SU-DHL-6 (cell line): Measurements from ENCODE around the gene MAPK10.

Experiments used
- EZH2phosphoT487 ChIP-seq: fragments of 200-600 bp; sonication (generic), shearing (Covaris generic); conservative IDR thresholded peaks from 2 replicates; pipeline ENCODE4 v1.6.1; 2018; ENCODE audit warnings: mild to moderate bottlenecking, antibody characterized with exemption, low read length, moderate library complexity, mixed read lengths
- TF ChIP-seq, protein P1 (sequence below): fragments of 200-600 bp; sonication (generic); IDR thresholded peaks from one replicate; pipeline ENCODE4 v1.5.1; 2017; ENCODE audit warnings: antibody characterized with exemption, mild to moderate bottlenecking, low read length, moderate library complexity; ENCODE audit not compliant: insufficient read depth, poor library complexity, severe bottlenecking

DNA sequence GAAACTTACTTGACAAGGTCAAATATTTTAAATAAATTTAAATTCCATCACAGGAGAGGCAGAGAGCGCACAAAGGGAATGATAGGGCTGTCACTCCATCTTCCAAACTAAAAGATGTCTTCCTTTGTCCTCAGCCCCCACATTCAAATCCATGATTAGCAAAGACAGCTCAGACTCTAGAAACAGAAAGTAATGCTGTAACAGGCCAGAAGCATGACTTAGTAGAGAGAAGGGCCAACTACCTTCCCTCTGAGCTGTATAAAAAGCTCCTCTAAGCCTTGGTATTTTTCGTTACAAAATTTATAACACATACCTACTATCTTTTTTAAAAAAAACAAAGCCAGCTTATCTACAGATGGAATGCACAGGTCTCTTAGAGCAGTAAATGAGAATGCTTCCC lies 207.4 kb downstream of the MAPK10 start:
- TF ChIP-seq, protein P1, sequence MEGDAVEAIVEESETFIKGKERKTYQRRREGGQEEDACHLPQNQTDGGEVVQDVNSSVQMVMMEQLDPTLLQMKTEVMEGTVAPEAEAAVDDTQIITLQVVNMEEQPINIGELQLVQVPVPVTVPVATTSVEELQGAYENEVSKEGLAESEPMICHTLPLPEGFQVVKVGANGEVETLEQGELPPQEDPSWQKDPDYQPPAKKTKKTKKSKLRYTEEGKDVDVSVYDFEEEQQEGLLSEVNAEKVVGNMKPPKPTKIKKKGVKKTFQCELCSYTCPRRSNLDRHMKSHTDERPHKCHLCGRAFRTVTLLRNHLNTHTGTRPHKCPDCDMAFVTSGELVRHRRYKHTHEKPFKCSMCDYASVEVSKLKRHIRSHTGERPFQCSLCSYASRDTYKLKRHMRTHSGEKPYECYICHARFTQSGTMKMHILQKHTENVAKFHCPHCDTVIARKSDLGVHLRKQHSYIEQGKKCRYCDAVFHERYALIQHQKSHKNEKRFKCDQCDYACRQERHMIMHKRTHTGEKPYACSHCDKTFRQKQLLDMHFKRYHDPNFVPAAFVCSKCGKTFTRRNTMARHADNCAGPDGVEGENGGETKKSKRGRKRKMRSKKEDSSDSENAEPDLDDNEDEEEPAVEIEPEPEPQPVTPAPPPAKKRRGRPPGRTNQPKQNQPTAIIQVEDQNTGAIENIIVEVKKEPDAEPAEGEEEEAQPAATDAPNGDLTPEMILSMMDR, result no peak
- TF ChIP-seq EZH2phosphoT487, result no peak
